Stimulated activated naive CD8-positive, alpha-beta T cell treated with anti-CD3 and anti-CD28 coated beads, Interleukin-15, amount 100 ng/mL, for 72 hours (primary cell): ENCODE results near the gene COL4A1.

Source experiments
- ATAC-seq: fragments of 150-1000 bp; cut with Tn5 transposase; 2 replicates; pipeline ENCODE4 v1.10.0; 2021; ENCODE audit warnings: mild to moderate bottlenecking, moderate library complexity
- DNase-seq, 2 donors: peaks; one replicate each; pipeline ENCODE4 v3.0.0; 2021 to 2022
- H3K27ac Mint-ChIP-seq, 2 donors: one replicate each; pipeline ENCODE4 v1.8.0; 2022; ENCODE audit warnings: mild to moderate bottlenecking in 2 of 2, mixed read lengths in 2 of 2, moderate library complexity in 2 of 2
- H3K27me3 Mint-ChIP-seq: one replicate; pipeline ENCODE4 v1.8.0; 2022; ENCODE audit warnings: mixed read lengths
- H3K4me1 Mint-ChIP-seq: one replicate; pipeline ENCODE4 v1.8.0; 2022; ENCODE audit warnings: mild to moderate bottlenecking, mixed read lengths
- H3K4me3 Mint-ChIP-seq, 2 donors: one replicate each; pipeline ENCODE4 v1.8.0; 2022; ENCODE audit warnings: mild to moderate bottlenecking in 2 of 2, mixed read lengths in 2 of 2, moderate library complexity in 1 of 2
- H3K9me3 Mint-ChIP-seq, 2 donors: one replicate each; pipeline ENCODE4 v1.8.0; 2022; ENCODE audit warnings: mixed read lengths in 2 of 2

COL4A1 gene

DNA sequence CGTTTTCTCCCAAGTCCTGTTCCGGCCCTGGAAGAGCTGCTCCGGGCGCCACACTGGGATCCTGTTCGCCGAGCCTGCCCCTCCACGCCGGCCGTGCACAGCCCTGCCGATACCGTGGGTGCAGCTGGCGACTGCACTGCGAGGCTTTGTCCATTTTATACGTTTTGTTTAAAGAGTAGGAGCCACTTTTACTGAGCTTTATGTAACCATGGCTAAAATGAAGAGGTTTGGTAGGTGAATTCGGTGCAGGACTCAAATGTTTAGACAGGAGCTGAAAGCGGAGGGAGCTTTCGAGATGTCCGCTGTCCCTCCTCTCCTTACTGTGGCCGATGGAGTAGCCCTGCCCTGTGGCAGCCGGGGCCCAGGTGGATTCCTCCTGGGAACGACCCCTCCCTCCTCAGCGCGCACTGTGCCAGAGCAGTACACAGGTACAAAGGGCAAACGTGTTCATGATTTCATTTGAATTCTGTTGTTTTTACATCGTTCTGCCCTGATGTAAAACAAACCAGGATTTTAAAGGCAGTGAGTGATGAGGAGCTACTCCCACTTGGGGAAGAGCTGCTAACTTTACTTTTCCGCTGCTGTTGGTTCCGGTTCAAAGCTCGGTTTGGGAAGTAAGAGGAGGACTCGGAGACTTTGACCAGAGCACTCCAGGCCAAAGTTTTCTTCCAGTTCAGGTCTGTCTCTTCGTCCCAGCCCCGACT lies 1.9 kb upstream of the COL4A1 start:
- Mint-ChIP-seq H3K4me1 (peaks cover 18% of the 10 kb centered on the region), H3K27ac (no peak overlapping the region), H3K27me3 (peaks cover 85% of the 10 kb centered on the region), H3K9me3 (no peaks in the 10 kb centered on the region), H3K4me3 (no peak overlapping the region)
- DNase-seq = no peak
- no peak for ATAC-seq

DNA sequence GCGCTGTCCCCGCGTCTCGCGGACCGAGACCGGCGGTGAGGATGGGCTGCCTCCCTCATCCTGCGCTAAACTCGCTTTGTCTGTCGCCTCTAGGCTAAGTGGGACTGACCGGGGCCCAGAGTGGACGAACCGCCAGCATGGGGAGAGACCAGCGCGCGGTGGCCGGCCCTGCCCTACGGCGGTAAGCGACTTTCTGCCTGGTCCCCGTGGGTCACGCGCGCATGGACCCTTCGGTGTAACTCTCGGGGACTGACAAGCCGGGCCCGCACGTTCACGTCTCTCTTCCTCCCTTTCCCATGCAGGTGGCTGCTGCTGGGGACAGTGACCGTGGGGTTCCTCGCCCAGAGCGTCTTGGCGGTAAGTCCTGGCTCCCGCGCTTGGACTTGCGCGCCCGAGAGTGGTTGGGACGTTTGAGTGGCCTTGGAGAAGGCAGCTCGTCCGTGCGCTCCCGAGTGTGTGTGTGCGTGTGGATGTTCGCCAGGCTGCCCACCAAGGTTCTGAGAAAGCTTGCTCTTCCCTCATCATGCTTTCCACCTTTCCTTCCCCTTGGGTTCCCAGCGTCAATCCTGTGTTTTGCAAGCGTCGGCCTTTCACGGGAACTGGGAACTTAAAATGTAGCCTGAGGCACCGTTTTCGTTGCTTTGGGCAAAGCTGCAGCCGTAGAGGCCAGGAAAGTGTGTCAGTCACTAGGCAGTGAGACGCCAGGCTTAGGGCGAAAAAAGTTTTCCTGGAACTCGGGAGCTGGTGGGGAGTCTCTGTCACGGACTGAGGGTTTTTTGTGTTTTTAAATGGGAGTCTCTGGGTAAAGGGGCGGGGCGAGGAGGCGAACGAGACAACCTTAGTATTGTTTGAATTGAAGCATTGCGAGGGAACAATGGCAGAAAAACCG lies 1.1 kb upstream of the COL4A1 start:
- Mint-ChIP-seq H3K27ac (no peak overlapping the region), H3K27me3 (peaks cover 93% of the 10 kb centered on the region), H3K4me1 (peaks cover 18% of the 10 kb centered on the region), H3K9me3 (no peaks in the 10 kb centered on the region), H3K4me3 (peak overlapping the region in 1 of 2 donors; percentile 21)
- no peak for ATAC-seq
- no peak for DNase-seq

DNA sequence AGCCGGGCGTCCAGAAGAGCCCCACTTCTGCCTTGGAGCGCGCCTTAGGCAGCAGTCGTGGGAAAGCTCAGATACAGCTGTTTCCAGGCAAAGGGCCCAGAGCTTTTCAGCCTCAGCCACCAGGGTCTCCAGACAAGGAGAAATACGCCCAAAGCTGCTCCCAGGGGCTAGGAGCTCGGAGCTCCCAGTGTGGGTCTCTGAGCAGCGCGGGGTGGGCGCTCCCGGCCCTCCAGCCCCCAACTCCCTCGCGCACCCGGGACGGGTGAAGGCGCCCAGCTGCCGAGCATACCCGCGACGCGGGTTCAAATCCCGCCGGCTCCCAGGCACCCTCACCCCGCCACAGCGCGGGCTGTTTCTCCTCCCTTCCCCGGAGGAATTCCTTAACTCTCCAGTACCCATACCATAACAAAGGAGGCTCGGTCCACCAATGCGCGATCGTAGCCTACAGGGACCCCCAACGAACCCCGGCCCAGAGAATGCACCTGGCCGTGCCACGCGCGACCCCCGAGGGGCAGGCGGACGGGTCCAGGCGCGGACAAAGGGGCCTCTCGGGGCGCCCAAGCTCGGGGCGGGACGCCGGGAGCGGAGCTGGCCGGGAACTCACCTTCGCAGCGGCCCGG lies 507 bp downstream of the COL4A1 start:
- DNase-seq = no peak
- peaks cover 92% of the 10 kb centered on the region for H3K27me3 Mint-ChIP-seq
- ATAC-seq = no peak
- H3K9me3 Mint-ChIP-seq = no peaks in the 10 kb centered on the region
- H3K4me1 Mint-ChIP-seq = peaks cover 18% of the 10 kb centered on the region
- no peak overlapping the region for H3K27ac Mint-ChIP-seq
- H3K4me3 Mint-ChIP-seq = no peak overlapping the region

DNA sequence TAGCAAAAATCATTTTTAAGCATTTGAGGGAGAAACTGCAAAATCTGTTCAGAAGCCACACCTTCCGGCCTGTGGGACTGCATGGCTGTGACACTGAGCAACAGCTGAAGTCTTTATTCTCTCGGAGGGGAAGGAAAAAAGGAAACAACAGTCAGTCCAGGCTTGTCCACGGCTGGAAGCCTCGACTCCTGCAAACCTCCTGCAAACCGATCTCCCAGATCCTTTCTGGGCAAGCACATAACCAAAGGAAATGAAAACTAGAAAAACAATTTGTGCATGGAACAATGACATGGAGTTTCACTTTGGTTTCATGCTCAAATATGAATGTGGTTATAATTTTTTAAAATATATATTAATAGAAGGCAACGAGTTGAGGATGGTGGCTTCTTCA lies 1.0 kb downstream of the COL4A1 start:
- Mint-ChIP-seq H3K9me3 (no peaks in the 10 kb centered on the region), H3K4me3 (no peak overlapping the region), H3K4me1 (peaks cover 18% of the 10 kb centered on the region), H3K27ac (no peak overlapping the region), H3K27me3 (peaks cover 92% of the 10 kb centered on the region)
- no peak for ATAC-seq
- DNase-seq = no peak

DNA sequence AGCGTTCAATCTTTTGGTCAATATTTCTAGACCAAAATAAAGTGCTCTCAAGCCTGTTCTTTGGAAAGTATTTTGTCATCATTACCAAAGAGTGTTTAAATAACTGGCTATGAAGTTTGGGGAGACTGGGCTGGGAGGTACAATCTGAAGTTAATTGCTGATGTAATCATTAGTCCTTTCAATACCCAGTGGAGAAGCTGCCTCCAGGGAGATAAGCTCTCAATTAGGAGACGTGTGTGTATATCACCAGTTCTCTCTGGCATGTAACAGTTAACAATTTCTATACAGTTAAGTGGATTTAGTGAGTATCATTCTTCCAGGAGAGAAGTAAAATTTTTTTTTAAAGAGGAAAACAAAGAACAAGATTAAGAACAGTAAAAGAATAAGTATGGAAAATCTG lies 1.4 kb downstream of the COL4A1 start:
- Mint-ChIP-seq H3K27me3 (peaks cover 92% of the 10 kb centered on the region), H3K9me3 (no peaks in the 10 kb centered on the region), H3K27ac (no peak overlapping the region), H3K4me3 (no peak overlapping the region), H3K4me1 (peaks cover 18% of the 10 kb centered on the region)
- ATAC-seq = no peak
- DNase-seq = no peak

DNA sequence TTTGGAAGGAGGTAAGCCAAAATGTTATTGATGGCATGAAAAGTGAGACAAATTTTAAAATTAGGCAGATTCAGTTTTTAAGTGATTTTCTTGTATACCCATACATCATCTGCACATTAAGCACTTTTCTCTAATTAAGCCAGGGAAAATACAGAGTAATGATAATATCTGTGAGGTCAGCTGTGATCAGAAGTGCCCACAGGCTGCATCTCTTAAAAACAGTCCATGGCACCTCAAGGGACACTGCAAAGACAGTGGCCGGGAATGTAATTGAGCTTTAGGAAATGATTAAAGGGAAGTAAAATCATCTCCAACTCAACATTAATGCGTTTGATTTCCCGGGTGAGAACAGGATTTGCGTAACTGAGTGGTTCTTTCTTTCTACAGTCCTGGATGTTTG lies 2.0 kb downstream of the COL4A1 start:
- H3K9me3 Mint-ChIP-seq = no peaks in the 10 kb centered on the region
- H3K4me3 Mint-ChIP-seq = no peak overlapping the region
- no peak overlapping the region for H3K27ac Mint-ChIP-seq
- H3K4me1 Mint-ChIP-seq = peaks cover 18% of the 10 kb centered on the region
- ATAC-seq = no peak
- DNase-seq = no peak
- H3K27me3 Mint-ChIP-seq = peaks cover 90% of the 10 kb centered on the region

DNA sequence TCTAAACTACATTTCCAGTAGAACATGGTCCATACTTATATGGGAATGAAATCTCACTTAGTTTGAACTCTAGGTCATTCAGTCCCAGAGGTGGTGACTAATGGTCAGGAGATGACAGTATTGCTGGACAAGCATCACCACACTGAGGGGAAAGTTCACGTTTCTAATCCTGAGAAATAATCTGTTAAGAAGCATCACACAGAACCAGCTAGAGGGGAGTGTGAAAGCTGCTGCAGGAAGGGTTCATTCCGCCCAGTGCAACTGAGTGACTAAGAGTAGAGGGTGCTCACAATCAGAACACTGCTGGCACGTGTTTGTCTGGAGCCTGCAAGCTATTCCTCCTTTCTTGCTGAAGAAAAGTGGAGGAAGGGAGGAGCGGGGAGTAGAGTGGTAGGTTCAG lies 2.7 kb downstream of the COL4A1 start:
- H3K27ac Mint-ChIP-seq = no peak overlapping the region
- peaks cover 18% of the 10 kb centered on the region for H3K4me1 Mint-ChIP-seq
- H3K27me3 Mint-ChIP-seq = peaks cover 89% of the 10 kb centered on the region
- ATAC-seq (no peak), DNase-seq (no peak)
- no peak overlapping the region for H3K4me3 Mint-ChIP-seq
- no peaks in the 10 kb centered on the region for H3K9me3 Mint-ChIP-seq

DNA sequence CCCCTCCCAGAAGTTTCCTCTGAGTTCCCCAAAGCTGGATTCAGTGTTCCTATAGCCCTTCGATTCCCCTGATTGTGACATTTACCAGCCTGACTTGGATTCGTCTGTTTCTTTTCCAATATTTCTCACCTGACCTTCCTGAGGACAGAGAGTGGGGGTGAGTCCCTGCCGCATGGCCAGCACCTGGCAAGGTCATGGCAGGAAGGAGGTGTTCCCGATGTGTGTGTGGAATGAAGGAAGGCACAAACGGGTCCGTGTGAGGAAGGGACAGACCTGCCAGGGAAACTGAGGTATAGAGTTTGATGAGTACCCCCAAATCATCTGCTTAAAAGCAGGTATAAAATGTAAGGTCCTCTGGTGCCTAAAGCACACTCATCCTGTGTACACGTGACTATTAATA lies 3.3 kb downstream of the COL4A1 start:
- Mint-ChIP-seq H3K4me1 (peaks cover 20% of the 10 kb centered on the region), H3K27ac (no peak overlapping the region), H3K27me3 (peaks cover 89% of the 10 kb centered on the region), H3K9me3 (no peaks in the 10 kb centered on the region), H3K4me3 (no peak overlapping the region)
- DNase-seq (no peak), ATAC-seq (no peak)

DNA sequence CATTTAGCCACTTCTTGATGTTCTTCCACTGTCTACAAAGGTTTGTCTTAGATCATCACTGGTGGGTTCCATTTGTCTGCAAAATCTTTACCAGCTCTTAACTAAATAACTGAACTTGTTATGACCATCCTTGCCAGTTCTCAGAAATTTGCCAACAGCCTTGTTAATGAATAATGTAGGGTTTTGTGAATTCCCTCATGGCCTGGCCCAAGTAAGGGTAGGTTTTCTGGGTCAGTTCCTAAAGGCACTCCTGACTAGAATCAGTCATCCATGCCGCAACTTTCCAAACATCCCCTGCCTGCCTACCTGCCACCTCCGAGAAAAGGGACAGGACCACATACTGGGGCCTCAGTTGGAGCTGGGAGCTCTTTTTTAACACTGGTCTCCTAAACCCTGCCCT lies 4.0 kb downstream of the COL4A1 start:
- H3K9me3 Mint-ChIP-seq = no peaks in the 10 kb centered on the region
- H3K27ac Mint-ChIP-seq = no peak overlapping the region
- H3K27me3 Mint-ChIP-seq = peaks cover 87% of the 10 kb centered on the region
- H3K4me1 Mint-ChIP-seq = peaks cover 18% of the 10 kb centered on the region
- ATAC-seq = no peak
- DNase-seq = no peak
- H3K4me3 Mint-ChIP-seq = no peak overlapping the region

DNA sequence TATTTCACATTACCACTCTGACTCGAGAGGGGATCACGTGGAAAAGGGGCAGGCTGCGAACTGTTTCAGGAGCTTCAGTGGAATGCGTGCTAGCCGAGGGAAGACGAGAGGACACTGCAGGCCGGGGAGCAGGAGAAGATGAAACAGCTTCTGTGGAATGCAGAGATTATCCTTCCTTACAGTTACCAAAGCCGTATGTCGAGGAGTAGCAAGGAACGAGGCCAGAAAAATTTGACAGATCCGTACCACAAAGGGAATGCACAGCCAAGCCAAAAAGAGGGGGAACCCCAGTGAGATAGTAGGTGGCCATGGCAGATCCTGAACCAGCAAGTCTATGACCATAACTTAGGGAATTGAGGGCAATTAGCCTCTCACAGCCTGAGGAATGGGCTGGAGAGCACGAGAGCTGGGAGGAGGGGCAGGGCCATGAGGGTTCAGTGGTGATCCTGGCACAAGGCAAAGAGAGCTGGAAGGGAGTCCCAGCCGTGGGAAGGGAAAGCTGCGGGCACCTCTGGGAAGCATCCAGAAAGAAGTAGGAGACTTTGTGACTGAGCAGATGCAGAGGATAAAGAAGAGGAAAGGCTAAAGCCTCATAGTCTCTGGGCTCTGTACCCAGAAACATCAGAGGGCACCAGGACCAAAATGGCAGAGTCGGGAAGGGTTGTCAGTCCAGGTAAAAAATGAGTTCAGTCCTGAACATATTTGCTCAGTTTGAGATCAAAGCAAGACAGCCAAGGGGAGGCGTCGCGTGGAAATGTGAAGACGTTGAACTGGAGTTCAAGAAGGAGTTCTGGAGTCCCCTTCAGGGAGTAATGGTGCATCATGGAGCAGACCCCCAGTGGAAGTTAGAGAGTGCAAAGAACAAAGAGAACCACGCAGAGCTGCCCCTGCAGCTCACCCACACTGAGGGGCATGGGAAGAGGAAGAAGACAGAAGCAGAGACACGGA lies 5.1 kb downstream of the COL4A1 start:
- peak overlapping the region in 1 of 2 donors; percentile 28 for H3K27ac Mint-ChIP-seq
- DNase-seq = no peak
- H3K4me3 Mint-ChIP-seq = no peak overlapping the region

DNA sequence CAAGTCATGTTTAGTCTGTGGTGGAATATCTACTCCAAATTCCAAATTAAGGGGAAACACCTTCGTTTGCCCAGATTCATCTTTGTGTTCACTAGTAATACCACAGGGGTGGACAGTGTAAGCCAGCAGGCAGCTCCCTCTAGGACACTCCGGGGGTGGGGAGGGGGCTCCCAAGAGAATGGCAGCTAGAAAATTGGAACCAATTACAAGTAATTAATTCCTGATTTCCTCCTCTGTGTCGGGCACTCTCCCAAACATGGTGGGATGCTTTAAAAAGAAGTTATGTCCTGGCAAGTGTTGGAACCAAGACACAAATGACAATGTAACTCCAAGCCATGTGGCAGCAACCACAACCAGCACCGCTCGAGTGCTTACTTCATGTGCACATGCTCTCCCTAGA lies 5.9 kb downstream of the COL4A1 start:
- no peak overlapping the region for H3K4me3 Mint-ChIP-seq
- H3K27me3 Mint-ChIP-seq = peaks cover 90% of the 10 kb centered on the region
- no peak overlapping the region for H3K27ac Mint-ChIP-seq
- no peaks in the 10 kb centered on the region for H3K9me3 Mint-ChIP-seq
- no peak for DNase-seq
- ATAC-seq = no peak
- peaks cover 13% of the 10 kb centered on the region for H3K4me1 Mint-ChIP-seq

More for the DNA sequence above, 5.1 kb downstream of the COL4A1 start:
- Mint-ChIP-seq H3K4me1 (peaks cover 13% of the 10 kb centered on the region), H3K27me3 (peaks cover 89% of the 10 kb centered on the region), H3K9me3 (no peaks in the 10 kb centered on the region)
- ATAC-seq = no peak

DNA sequence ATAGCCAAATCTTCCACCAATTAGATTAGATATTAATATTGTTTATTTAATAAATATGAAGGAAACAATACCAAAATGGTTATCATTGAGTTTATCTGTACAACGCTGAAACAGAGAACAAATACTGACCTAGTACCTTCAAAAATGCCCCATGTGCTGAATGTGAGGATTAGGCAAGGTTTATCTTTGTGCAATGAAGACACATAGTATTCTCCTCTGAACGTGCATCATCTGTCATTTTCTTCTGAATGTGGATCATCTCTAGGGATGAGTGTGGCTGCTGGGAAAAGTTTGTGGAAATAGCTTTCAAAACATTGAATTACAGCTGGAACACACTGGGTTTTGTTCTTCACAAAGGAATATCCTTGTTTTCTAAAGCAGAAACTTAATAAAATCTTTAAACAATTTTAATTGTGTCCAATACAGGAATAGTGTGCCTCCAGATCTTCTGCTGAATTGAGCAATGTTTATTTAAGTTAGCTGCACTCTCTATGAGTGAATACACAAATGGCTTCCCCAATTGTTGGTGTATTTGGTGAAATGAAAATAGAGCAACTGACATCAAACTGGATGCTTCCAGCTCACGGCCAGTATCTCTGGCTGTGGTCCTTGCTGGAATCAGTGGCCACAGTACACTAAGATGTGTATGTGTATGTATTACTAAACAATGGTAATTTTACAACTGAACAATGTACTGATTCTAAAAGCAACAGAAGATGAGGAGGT lies 6.7 kb downstream of the COL4A1 start:
- Mint-ChIP-seq H3K4me1 (peaks cover 8% of the 10 kb centered on the region), H3K9me3 (no peaks in the 10 kb centered on the region), H3K27me3 (peaks cover 90% of the 10 kb centered on the region), H3K4me3 (no peak overlapping the region), H3K27ac (no peak overlapping the region)
- DNase-seq = no peak
- no peak for ATAC-seq

DNA sequence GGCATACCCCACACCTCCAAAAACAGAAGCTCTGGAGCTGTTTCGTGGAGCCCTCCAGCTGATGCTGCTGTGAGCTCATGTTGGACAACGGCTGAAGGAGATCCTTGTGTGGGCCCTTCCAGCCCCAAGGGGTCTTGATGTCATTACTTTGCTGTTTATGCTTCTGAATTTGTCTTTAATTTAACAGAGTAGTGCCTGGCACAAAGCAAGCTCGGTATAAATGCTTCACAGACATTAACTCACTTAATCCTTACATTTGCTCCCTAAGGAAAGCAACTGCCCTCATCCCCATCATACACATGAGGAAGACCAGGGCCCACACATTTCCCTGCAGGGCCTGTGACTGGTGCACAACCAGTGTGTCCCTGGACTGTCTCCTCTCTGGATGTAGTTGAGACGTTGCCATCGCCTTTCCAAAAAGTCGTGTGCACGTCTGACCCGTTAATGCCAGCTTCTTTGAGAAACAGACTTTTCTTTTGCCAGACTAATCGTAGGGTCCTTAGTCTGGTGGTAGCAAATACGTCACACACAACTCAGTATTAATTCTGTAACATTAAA lies 7.6 kb downstream of the COL4A1 start:
- no peak for ATAC-seq
- no peak for DNase-seq
- Mint-ChIP-seq H3K4me1 (peaks cover 8% of the 10 kb centered on the region), H3K27me3 (peaks cover 86% of the 10 kb centered on the region), H3K9me3 (no peaks in the 10 kb centered on the region), H3K27ac (no peak overlapping the region), H3K4me3 (no peak overlapping the region)

DNA sequence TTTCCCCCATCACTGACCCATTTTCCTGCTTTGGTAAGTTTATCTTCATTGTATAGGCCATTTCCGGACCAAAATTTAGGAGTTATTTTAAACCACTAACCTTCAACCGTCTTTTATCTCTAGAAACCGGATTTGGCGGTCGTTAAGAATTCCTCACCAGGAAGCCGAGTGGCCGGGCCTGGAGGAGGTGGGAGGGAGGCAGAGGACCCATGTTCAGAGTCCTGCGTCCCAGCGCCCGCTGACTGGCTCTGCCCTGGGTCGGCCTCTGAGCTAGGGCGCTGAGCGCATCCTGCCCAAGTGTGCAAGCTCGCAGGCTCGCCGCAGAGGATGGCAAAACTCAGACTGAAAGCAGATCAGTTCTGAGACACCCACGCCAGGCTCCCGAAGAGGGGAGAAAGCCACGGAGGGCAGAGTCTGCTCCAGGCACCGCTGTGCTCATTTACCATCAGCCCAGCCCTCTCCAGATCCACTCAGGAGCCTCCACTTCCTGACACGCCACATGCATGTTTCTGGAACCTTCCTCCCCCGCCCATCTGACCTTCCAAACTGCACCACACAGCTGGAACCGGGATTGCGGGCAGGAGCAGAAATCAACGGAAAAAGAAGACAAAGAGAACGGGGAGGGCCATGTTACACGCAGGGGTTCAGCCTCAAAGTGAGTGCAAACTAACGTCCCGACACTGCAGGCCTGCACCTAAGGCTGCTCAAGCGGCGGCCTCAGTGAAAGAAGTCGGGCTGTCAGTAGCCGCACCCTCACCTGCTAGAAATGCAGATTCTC lies 8.3 kb downstream of the COL4A1 start:
- peak; percentile 93 for ATAC-seq
- H3K27ac Mint-ChIP-seq = no peak overlapping the region
- no peaks in the 10 kb centered on the region for H3K9me3 Mint-ChIP-seq
- peak; percentile 15 to 39 for DNase-seq
- peak overlapping the region in 1 of 2 donors; percentile 32 for H3K4me3 Mint-ChIP-seq
- peaks cover 8% of the 10 kb centered on the region for H3K4me1 Mint-ChIP-seq
- peaks cover 86% of the 10 kb centered on the region for H3K27me3 Mint-ChIP-seq
